Testis (tissue), 2 donors: ENCODE data around the gene LDAH.

ENCODE experiments used
- CTCF ChIP-seq, 3 experiments: fragments of 450-650 bp in 2 of 3; fragments of 200-600 bp in 1 of 3; sonication (generic) in 1 of 3; IDR thresholded peaks; one replicate each; pipeline ENCODE4 v1.5.1; 2016 to 2019; ENCODE audit warnings: antibody characterized with exemption in 3 of 3, mild to moderate bottlenecking in 2 of 3, moderate library complexity in 1 of 3
- POLR2A ChIP-seq: fragments of 450-650 bp; IDR thresholded peaks from one replicate; pipeline ENCODE4 v1.6.1; 2017; ENCODE audit warnings: antibody characterized with exemption, mild to moderate bottlenecking, moderate library complexity

GRCh38 chr2:20812779-20813178 is 10.1 kb downstream of the LDAH start:
- TF ChIP-seq CTCF (IDR thresholded peaks at IDR 0.05) (no peak), POLR2A (no peak)
